ENCODE results near the gene RAB20. TPM values are rescaled to one million over a fixed set of nuclear protein-coding genes. Genes with fewer than 3 reads are reported as not detected.
A peak's percentile ranks its signal among the peaks of the same experiment; 100 is the strongest.

RAB20 gene
- total RNA-seq, 4 donors from 2014 or later: 3.9 to 9.1 (median 6.2) TPM

DNA sequence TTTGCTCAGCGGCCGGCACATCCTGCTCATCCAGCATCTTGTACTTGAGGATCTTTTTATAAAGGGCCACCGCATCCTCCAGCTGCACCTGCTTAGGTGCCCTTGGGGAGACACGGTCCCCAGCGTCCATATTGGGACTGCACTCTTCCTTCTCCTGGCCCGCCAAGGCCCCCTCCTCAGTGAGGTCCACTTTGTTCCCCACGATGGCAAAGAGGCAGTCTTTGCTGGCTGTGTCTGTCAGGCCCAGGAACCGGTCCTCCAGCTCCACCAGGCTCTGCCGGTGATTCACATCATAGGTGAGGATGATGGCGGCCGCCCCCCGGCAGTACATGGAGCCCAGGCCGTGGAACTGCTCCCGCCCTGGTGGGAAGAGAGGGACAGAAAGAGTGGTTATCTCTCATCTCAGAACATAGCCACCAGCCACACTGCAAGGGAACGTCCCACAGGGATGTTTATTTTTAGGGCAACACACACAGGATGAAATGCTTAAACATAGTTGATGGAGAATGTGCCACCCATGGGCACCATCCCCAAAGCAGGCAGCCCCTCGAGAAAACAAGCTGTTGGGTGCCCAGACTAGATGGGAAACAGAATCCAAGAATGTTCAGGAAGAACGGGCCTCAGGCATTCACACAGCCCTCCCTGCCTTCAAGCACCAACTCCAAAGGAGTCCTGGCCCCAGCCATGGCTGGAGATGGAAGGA, 37.5 kb downstream of the RAB20 start:
- no peak for DNase-seq (ENCODE audit: low spot score in 2 of 2)
- no peak overlapping the region for H3K4me3 ChIP-seq (ENCODE audit: low read depth, poor library complexity, severe bottlenecking)
- WGBS, 2 donors: 80 to 83% methylated on average over 17 of the region's 17 CpGs
- intact Hi-C loops (cut with DNase I; ENCODE audit: low total_unique reads): no loop called here
- no peak for TF ChIP-seq POLR2A (IDR thresholded peaks at IDR 0.05)
- TF ChIP-seq, protein P1, sequence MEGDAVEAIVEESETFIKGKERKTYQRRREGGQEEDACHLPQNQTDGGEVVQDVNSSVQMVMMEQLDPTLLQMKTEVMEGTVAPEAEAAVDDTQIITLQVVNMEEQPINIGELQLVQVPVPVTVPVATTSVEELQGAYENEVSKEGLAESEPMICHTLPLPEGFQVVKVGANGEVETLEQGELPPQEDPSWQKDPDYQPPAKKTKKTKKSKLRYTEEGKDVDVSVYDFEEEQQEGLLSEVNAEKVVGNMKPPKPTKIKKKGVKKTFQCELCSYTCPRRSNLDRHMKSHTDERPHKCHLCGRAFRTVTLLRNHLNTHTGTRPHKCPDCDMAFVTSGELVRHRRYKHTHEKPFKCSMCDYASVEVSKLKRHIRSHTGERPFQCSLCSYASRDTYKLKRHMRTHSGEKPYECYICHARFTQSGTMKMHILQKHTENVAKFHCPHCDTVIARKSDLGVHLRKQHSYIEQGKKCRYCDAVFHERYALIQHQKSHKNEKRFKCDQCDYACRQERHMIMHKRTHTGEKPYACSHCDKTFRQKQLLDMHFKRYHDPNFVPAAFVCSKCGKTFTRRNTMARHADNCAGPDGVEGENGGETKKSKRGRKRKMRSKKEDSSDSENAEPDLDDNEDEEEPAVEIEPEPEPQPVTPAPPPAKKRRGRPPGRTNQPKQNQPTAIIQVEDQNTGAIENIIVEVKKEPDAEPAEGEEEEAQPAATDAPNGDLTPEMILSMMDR (IDR thresholded peaks at IDR 0.05): no peak

DNA sequence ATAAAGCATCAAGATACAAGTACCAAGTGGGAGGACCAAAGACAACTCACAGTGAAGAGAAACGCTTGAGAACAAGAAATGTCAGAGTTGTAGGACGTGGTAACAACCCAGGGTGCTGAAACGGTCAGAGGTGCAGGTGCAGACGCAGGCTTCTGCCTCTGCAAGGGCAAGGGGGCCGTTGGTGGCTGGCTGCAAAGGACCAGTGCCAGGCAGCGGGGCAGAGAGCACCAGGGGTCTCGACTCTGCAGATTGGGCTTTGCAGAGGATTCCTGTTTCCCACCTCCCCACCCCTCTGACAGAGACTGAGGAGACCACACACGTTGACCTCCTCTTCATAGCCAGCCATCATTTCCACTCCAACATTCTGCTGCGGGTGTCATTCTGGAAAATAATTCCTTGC, 38.3 kb downstream of the RAB20 start:
- no peak for TF ChIP-seq POLR2A (IDR thresholded peaks at IDR 0.05)
- intact Hi-C loops (cut with DNase I; ENCODE audit: low total_unique reads): no loop called here
- no peak for DNase-seq (ENCODE audit: low spot score in 2 of 2)
- WGBS, 2 donors: 90 to 92% methylated on average over 9 of the region's 9 CpGs
- H3K4me3 ChIP-seq (ENCODE audit: low read depth, poor library complexity, severe bottlenecking): no peak overlapping the region

DNA sequence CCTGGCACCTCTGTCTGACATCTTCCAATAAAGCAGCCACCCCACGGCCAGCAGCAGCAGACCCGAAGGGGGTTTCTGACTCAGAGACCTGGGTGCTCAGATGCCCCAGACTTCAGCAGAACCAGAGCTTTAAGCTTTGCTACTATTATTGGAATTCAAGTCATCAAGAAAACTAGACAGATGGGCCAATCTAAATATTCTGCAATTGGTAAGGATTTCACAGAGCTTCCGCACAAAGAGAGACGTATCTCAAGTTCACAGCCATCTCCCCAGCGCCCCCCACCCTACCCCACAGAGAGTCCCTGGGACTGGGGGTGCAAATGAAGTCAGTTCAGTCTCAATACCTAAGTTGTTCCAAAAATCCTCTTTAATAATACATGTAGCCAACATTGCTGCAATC, 38.8 kb downstream of the RAB20 start:
- no peak for DNase-seq (ENCODE audit: low spot score in 2 of 2)
- intact Hi-C loops (cut with DNase I; ENCODE audit: low total_unique reads): no loop called here
- no peak overlapping the region for H3K4me3 ChIP-seq (ENCODE audit: low read depth, poor library complexity, severe bottlenecking)
- no peak for TF ChIP-seq POLR2A (IDR thresholded peaks at IDR 0.05)
- TF ChIP-seq, protein P1 (IDR thresholded peaks at IDR 0.05): no peak
- WGBS, 2 donors: 88 to 91% methylated on average over 5 of the region's 5 CpGs

- no peak overlapping the region for H3K4me3 ChIP-seq (ENCODE audit: low read depth, poor library complexity, severe bottlenecking)
- no peak for DNase-seq (ENCODE audit: low spot score in 2 of 2)
- TF ChIP-seq, protein P1 (IDR thresholded peaks at IDR 0.05): no peak
- TF ChIP-seq POLR2A (IDR thresholded peaks at IDR 0.05): no peak
- WGBS, 2 donors: 83 to 96% methylated on average over 7 of the region's 7 CpGs
- intact Hi-C loops (cut with DNase I; ENCODE audit: low total_unique reads): no loop called here
These were observed 39.6 kb downstream of the RAB20 start for GRCh38 chr13:110521946-110522345.

DNA sequence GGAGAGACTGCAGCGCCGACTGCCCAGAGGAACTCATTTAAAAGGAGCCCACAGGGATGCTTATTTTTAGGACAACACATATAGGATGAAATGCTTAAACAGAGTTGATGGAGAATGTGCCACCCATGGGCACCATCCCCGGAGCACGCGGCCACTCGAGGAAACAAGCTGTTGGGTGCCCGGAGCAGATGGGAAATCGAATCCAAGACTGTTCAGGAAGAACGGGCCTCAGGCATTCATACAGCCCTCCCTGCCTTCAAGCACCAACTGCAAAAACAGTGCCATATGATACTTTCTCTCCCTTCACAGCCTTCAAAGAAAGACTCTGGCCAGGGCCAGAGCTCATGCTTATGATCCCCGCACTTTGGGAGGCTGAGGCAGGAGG, 40.2 kb downstream of the RAB20 start:
- intact Hi-C loops (cut with DNase I; ENCODE audit: low total_unique reads): no loop called here
- TF ChIP-seq POLR2A (IDR thresholded peaks at IDR 0.05): no peak
- TF ChIP-seq, protein P1 (IDR thresholded peaks at IDR 0.05): no peak
- no peak for DNase-seq (ENCODE audit: low spot score in 2 of 2)
- H3K4me3 ChIP-seq (ENCODE audit: low read depth, poor library complexity, severe bottlenecking): no peak overlapping the region
- 60 to 65% methylated on average over 10 of the region's 10 CpGs for WGBS, 2 donors

DNA sequence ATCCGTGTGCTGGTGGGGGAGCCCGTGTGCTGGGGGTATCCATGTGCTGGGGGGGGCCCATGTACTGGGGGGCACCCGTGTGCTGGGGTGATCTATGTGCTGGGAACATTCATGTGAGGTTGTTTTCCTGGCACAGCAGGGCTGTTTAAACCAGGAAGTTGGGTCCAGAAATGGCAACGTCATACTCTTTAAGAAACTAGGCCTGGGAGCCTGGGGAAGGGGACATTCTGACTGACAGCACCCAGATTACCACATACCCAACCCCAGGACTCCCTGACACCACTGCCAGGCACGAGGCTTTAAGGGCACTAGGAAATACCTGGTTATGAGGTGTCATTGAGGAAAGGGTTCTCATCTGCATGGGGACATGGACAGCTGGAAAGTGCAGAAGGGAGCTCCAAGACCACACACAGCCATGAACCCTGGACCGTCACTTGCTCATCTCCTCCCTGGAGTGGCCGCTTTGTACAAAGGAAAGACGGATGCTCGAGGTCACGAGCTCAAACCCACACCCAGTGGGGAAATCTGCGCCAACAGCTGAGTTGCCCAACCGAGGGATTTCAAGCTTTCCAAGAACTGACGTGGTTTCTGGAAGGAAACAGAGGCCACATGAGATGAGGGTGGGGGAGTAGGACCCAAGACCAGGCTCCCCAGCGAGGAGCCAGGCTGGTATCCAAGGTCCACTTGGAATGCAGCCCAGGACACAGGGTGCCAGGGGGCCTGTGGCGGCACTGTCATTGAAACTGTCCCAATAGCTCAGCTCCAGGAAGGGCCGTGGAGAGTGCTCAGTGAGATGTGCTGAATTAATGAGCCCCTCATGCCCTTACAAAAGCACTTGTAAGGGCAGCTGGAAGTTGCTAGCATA, 40.9 kb downstream of the RAB20 start:
- H3K4me3 ChIP-seq (ENCODE audit: low read depth, poor library complexity, severe bottlenecking): no peak overlapping the region
- WGBS, 2 donors: 43 to 45% methylated on average over 14 to 16 of the region's 16 CpGs
- intact Hi-C loops (cut with DNase I; ENCODE audit: low total_unique reads): no loop called here
- peak; percentile 86 to 96 for DNase-seq (ENCODE audit: low spot score in 2 of 2)
- TF ChIP-seq POLR2A (IDR thresholded peaks at IDR 0.05): no peak
- TF ChIP-seq, protein P1 (IDR thresholded peaks at IDR 0.05): no peak

Data from lower leg skin (tissue), 4 donors.